OCI-LY3 (cell line): ENCODE data around the gene ALDOB.

ENCODE experiments used
- H2AFZ ChIP-seq: fragments of 200-600, 300-600 bp; shearing (Covaris generic); 2 replicates; pipeline ENCODE4 v1.6.0; 2014; ENCODE audit warnings: antibody characterized with exemption, low read depth, low read length
- H3K27ac ChIP-seq: fragments of 200-600, 300-600 bp; sonication (generic); 2 replicates; pipeline ENCODE4 v1.5.1; 2014; ENCODE audit warnings: mild to moderate bottlenecking, low read length, moderate library complexity, mixed read lengths
- H3K27me3 ChIP-seq: fragments of 200-600, 300-600 bp; sonication (generic); 2 replicates; pipeline ENCODE4 v1.6.1; 2014; ENCODE audit warnings: low read depth, low read length, mixed read lengths
- H3K36me3 ChIP-seq: fragments of 200-600, 300-600 bp; sonication (generic); replicated peaks from 2 replicates; pipeline ENCODE3; 2014; ENCODE audit warnings: low read depth, low read length, mixed read lengths
- H3K4me1 ChIP-seq: fragments of 300-600, 200-600 bp; sonication (generic); 2 replicates; pipeline ENCODE4 v1.6.1; 2014; ENCODE audit warnings: low read length, mixed read lengths
- H3K4me2 ChIP-seq: fragments of 200-600, 300-600 bp; sonication (generic); 2 replicates; pipeline ENCODE4 v1.6.1; 2014; ENCODE audit warnings: low read length, mixed read lengths
- H3K4me3 ChIP-seq: fragments of 300-600, 200-600 bp; sonication (generic); 2 replicates; pipeline ENCODE4 v1.5.1; 2014; ENCODE audit warnings: antibody characterized with exemption, mild to moderate bottlenecking, low read length, moderate library complexity
- H3K79me2 ChIP-seq: fragments of 300-600, 200-600 bp; shearing (Covaris generic); 2 replicates; pipeline ENCODE4 v1.6.1; 2014; ENCODE audit warnings: mild to moderate bottlenecking, low read length, mixed read lengths
- H3K9ac ChIP-seq: fragments of 300-600, 200-600 bp; shearing (Covaris generic); 2 replicates; pipeline ENCODE4 v1.6.0; 2014; ENCODE audit warnings: mild to moderate bottlenecking, low read length, moderate library complexity
- H3K9me3 ChIP-seq: fragments of 200-600, 300-600 bp; shearing (Covaris generic); 2 replicates; pipeline ENCODE4 v1.6.1; 2014; ENCODE audit warnings: low read length, mixed read lengths; ENCODE audit not compliant: insufficient read depth
- H4K20me1 ChIP-seq: fragments of 200-600, 300-600 bp; sonication (generic); 2 replicates; pipeline ENCODE4 v1.6.1; 2016; ENCODE audit warnings: low read length, mixed read lengths; ENCODE audit not compliant: insufficient read depth
- EZH2phosphoT487 ChIP-seq: fragments of 200-600 bp; shearing (Covaris generic); IDR thresholded peaks from 2 replicates; pipeline ENCODE4 v1.6.1; 2018; ENCODE audit warnings: antibody characterized with exemption, mixed run types, low read depth
- TF ChIP-seq, protein P1 (sequence below): fragments of 200-600, 300-600 bp; sonication (generic); IDR thresholded peaks from 2 replicates; pipeline ENCODE4 v1.5.1; 2014; ENCODE audit warnings: antibody characterized with exemption, low read length, low read depth

ALDOB gene

DNA sequence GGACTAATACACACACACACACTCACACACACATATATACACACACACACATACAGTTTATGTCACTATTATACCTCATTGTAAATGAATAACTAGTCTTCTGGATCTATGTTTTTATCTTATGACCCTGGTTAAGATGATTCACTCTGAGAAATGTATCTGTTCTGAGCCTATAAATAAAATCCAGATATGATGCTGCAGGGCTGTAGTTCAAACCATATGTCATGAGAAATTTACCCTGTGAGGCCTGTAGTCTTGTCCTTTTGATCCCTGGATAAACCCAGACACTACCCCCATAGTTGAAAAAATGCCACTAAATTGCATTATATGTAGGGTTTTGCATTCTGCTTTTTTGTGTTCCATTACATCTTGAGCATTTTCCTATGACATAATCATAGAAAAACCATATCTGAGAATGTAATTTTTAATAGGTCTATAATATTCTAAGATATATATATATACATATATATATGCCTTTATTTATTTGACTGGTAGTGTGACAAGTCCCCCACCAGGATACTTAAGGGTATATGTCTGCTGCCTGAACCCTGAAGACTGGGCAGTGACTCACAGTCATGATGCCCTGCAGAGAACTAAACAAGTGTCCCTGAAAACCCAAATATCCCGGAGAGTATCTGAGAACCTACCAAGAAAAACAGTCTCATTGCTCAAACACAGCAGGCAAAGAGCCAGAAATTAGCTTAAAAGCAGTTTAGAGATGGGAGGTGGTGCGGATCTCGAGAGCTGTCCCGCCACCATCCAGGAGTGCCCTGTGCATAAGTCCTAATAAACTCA, 18.4 kb upstream of the ALDOB start:
- no peak overlapping the region for H3K9ac ChIP-seq
- H3K27me3 ChIP-seq = peaks cover 4% of the 10 kb centered on the region; the same call in 1 of the 2 replicates
- H3K27ac ChIP-seq = no peak overlapping the region
- no peak overlapping the region for H3K4me3 ChIP-seq
- no peaks in the 10 kb centered on the region for H4K20me1 ChIP-seq
- TF ChIP-seq EZH2phosphoT487 = no peak
- TF ChIP-seq, protein P1, sequence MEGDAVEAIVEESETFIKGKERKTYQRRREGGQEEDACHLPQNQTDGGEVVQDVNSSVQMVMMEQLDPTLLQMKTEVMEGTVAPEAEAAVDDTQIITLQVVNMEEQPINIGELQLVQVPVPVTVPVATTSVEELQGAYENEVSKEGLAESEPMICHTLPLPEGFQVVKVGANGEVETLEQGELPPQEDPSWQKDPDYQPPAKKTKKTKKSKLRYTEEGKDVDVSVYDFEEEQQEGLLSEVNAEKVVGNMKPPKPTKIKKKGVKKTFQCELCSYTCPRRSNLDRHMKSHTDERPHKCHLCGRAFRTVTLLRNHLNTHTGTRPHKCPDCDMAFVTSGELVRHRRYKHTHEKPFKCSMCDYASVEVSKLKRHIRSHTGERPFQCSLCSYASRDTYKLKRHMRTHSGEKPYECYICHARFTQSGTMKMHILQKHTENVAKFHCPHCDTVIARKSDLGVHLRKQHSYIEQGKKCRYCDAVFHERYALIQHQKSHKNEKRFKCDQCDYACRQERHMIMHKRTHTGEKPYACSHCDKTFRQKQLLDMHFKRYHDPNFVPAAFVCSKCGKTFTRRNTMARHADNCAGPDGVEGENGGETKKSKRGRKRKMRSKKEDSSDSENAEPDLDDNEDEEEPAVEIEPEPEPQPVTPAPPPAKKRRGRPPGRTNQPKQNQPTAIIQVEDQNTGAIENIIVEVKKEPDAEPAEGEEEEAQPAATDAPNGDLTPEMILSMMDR = no peak
- H3K36me3 ChIP-seq = no peaks in the 10 kb centered on the region
- no peaks in the 10 kb centered on the region for H3K79me2 ChIP-seq
- H2AFZ ChIP-seq = no peak overlapping the region
- no peaks in the 10 kb centered on the region for H3K9me3 ChIP-seq
- H3K4me2 ChIP-seq = no peak overlapping the region
- H3K4me1 ChIP-seq = no peaks in the 10 kb centered on the region

DNA sequence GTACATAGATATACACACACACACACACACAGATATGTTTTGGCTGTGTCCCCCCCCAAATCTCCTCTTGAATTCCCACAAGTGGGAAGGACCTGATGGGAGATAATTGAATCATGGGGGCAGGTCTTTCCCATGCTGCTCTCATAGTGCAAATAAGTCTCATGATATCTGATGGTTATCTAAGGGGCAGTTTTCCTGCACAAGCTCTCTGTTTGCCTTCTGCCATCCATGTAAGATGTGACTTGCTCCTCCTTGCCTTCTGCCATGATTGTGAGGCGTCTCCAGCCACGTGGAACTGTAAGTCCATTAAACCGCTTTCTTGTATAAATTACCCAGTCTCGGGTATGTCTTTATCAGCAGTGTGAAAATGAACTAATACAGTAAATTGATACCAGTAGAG, 15.9 kb upstream of the ALDOB start:
- Histone ChIP-seq H3K36me3 (no peaks in the 10 kb centered on the region), H3K9ac (no peak overlapping the region), H2AFZ (no peak overlapping the region), H3K79me2 (no peaks in the 10 kb centered on the region), H3K4me1 (no peaks in the 10 kb centered on the region; the same call in 1 of the 2 replicates), H3K4me3 (no peak overlapping the region), H3K9me3 (no peaks in the 10 kb centered on the region), H4K20me1 (no peaks in the 10 kb centered on the region), H3K27me3 (peaks cover under 1% of the 10 kb centered on the region; the same call in 1 of the 2 replicates), H3K4me2 (no peak overlapping the region), H3K27ac (no peak overlapping the region)
- no peak for TF ChIP-seq EZH2phosphoT487
- TF ChIP-seq, protein P1 = no peak

DNA sequence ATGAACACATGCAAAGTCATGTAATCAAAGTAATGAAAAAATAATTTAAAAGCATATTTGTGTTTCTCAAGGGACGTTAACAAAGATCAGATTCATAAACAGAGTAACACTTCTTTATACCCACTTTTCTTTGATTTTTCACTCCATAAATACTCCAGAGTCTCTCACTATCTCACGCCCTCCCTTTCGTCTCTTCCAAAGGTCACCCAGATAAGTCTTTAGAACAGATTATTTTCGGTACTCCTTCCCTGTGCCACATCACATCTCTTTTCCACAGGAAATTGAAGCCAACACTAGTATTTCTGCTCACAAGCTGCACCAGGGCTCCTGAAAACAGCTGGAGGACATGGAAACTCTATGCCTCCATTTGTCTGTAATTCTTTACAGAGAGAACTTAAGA, 15.4 kb upstream of the ALDOB start:
- Histone ChIP-seq H3K79me2 (no peaks in the 10 kb centered on the region), H3K9ac (no peak overlapping the region), H3K36me3 (no peaks in the 10 kb centered on the region), H3K4me2 (no peak overlapping the region), H3K4me1 (no peaks in the 10 kb centered on the region; the same call in 1 of the 2 replicates), H3K27ac (no peak overlapping the region), H3K27me3 (no peaks in the 10 kb centered on the region; the same call in 1 of the 2 replicates), H4K20me1 (no peaks in the 10 kb centered on the region), H3K4me3 (no peak overlapping the region), H2AFZ (no peak overlapping the region), H3K9me3 (no peaks in the 10 kb centered on the region)
- no peak for TF ChIP-seq EZH2phosphoT487
- TF ChIP-seq, protein P1 = no peak

GRCh38 chr9:101449071-101449721, 13.6 kb upstream of the ALDOB start:
- no peaks in the 10 kb centered on the region for H3K79me2 ChIP-seq
- no peaks in the 10 kb centered on the region for H4K20me1 ChIP-seq
- peak overlapping the region; percentile 59 for H3K9ac ChIP-seq
- H3K4me3 ChIP-seq = peak overlapping the region; percentile 89
- peaks cover 3% of the 10 kb centered on the region; the same call in 1 of the 2 replicates for H3K4me1 ChIP-seq
- peak overlapping the region; percentile 79 for H2AFZ ChIP-seq
- TF ChIP-seq, protein P1 = peak; percentile 54
- no peak for TF ChIP-seq EZH2phosphoT487
- no peaks in the 10 kb centered on the region for H3K9me3 ChIP-seq
- no peaks in the 10 kb centered on the region for H3K36me3 ChIP-seq
- H3K27me3 ChIP-seq = no peaks in the 10 kb centered on the region
- H3K4me2 ChIP-seq = peak overlapping the region; percentile 81
- H3K27ac ChIP-seq = no peak overlapping the region
